Karpas-422 (cell line): Measurements from ENCODE around the gene SESN3. TPM values are rescaled to one million over a fixed set of nuclear protein-coding genes. Genes with fewer than 3 reads are reported as not detected.
"Not testable (repeated sequence)": the region's sequence is repeated elsewhere in the genome, so short reads cannot be mapped to it uniquely, and the experiment has no call there.

ENCODE experiments used
- DNase-seq: peaks from one replicate; pipeline ENCODE4 v3.0.0-alpha.2; 2015
- H2AFZ ChIP-seq: fragments of 200-600 bp; sonication (generic); 2 replicates; pipeline ENCODE4 v1.6.1; 2014; ENCODE audit warnings: antibody characterized with exemption, low read length, mixed read lengths
- H3K27ac ChIP-seq: fragments of 200-600 bp; sonication (generic); 2 replicates; pipeline ENCODE4 v1.5.1; 2014; ENCODE audit warnings: mild to moderate bottlenecking, low read length, moderate library complexity
- H3K27me3 ChIP-seq: fragments of 200-600 bp; sonication (generic); 2 replicates; pipeline ENCODE4 v1.6.1; 2014; ENCODE audit warnings: low read length, mixed read lengths
- H3K36me3 ChIP-seq: fragments of 200-600 bp; sonication (generic); 2 replicates; pipeline ENCODE4 v1.6.1; 2014; ENCODE audit warnings: low read length, mixed read lengths; ENCODE audit not compliant: insufficient read depth
- H3K4me1 ChIP-seq: fragments of 200-600 bp; sonication (generic); 2 replicates; pipeline ENCODE4 v1.6.1; 2014; ENCODE audit warnings: mild to moderate bottlenecking, low read length, mixed read lengths
- H3K4me2 ChIP-seq: fragments of 200-600 bp; sonication (generic); 2 replicates; pipeline ENCODE4 v1.6.1; 2014; ENCODE audit warnings: low read length, low read depth, mild to moderate bottlenecking; ENCODE audit not compliant: poor library complexity, severe bottlenecking
- H3K4me3 ChIP-seq: fragments of 200-600 bp; sonication (generic); 2 replicates; pipeline ENCODE4 v1.5.1; 2014; ENCODE audit warnings: mild to moderate bottlenecking, antibody characterized with exemption, low read length, mixed read lengths
- H3K79me2 ChIP-seq: fragments of 200-600 bp; sonication (generic); 2 replicates; pipeline ENCODE4 v1.6.1; 2014; ENCODE audit warnings: mild to moderate bottlenecking, low read length, mixed read lengths
- H3K9ac ChIP-seq: fragments of 200-600 bp; sonication (generic); 2 replicates; pipeline ENCODE4 v1.6.0; 2014; ENCODE audit warnings: low read length
- H3K9me2 ChIP-seq: fragments of 200-600 bp; sonication (generic), shearing (Covaris generic); replicated peaks from 2 replicates; pipeline ENCODE4 v1.6.0; 2014; ENCODE audit warnings: mild to moderate bottlenecking, low read length, moderate library complexity; ENCODE audit not compliant: insufficient read depth
- H3K9me3 ChIP-seq: fragments of 300-700, 200-600 bp; sonication (generic); 2 replicates; pipeline ENCODE4 v1.6.1; 2014; ENCODE audit warnings: low read length, mixed read lengths
- H4K20me1 ChIP-seq: fragments of 200-600 bp; sonication (generic); 2 replicates; pipeline ENCODE4 v1.6.1; 2014; ENCODE audit warnings: mild to moderate bottlenecking, antibody characterized with exemption, low read length, low read depth; ENCODE audit not compliant: insufficient read depth
- total RNA-seq: library from RNA; depleted of rRNA; stranded (reverse); fragments of >200 nt; shearing (Covaris generic); gene quantifications from 2 replicates; pipeline ENCODE4 v1.2.3, GENCODE V29; 2014; ENCODE audit warnings: low replicate concordance

SESN3 gene
- total RNA-seq, 1 experiment from 2014 or later = 58.9 TPM

DNA sequence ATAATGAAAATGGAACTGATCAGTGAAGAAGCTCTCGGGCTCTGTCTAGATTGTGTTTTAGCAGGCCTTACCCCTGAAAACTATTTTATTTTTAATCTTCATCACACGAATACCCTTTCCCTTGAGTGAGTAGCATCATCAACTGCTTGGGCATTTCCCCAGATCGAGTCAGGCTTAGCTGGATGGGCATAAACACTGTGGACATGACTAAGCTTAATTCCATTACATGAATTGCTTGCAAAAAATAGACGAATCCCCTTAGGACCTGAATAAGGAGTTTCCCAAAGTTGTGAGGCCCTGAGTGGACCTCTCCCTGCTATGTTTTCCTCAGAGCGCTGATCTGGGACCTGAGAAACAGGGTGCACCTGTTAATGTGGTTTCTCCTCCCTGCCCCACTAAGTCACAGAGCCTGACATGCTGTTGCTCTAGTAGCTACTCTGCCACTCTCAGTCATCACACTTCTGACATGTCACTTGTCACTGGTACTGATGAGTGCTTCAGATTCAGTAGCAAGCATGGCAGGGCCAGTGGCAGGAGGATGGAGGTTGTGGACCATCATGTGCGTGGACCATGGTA is 87.8 kb downstream of the SESN3 start:
- Histone ChIP-seq H3K27ac (no peak overlapping the region), H3K9me3 (no peaks in the 10 kb centered on the region), H3K27me3 (no peaks in the 10 kb centered on the region), H3K36me3 (no peaks in the 10 kb centered on the region), H3K79me2 (no peaks in the 10 kb centered on the region), H4K20me1 (no peaks in the 10 kb centered on the region), H3K4me3 (no peak overlapping the region), H2AFZ (no peak overlapping the region), H3K9me2 (no peaks in the 10 kb centered on the region), H3K4me1 (peaks cover 11% of the 10 kb centered on the region), H3K4me2 (no peak overlapping the region), H3K9ac (no peak overlapping the region)
- no peak for DNase-seq

DNA sequence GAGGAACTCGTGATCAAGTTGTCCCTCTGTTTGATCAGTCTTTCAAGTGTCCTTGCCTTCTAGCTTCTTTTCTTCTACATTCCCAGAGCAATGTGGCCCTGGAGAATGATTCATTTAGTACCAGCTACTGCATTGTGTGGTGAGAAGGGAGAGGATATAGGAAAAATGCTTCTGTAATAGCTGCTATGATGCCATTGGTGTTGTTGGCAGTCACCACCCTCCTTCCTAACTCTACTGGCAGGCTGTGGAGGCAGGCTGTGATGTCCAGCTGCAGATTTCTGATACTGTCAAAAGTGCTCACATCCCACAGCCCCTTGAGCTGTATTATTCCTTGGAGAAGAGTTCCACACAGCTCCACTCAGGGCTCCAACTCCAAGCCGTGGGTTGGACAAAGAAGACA is 88.6 kb downstream of the SESN3 start:
- Histone ChIP-seq H3K9me2 (no peaks in the 10 kb centered on the region), H4K20me1 (no peaks in the 10 kb centered on the region), H3K4me3 (no peak overlapping the region), H3K4me1 (peaks cover 12% of the 10 kb centered on the region), H3K4me2 (no peak overlapping the region), H3K79me2 (no peaks in the 10 kb centered on the region), H3K27me3 (no peaks in the 10 kb centered on the region), H2AFZ (no peak overlapping the region), H3K36me3 (no peaks in the 10 kb centered on the region), H3K9me3 (no peaks in the 10 kb centered on the region), H3K9ac (no peak overlapping the region), H3K27ac (no peak overlapping the region)
- DNase-seq = no peak

DNA sequence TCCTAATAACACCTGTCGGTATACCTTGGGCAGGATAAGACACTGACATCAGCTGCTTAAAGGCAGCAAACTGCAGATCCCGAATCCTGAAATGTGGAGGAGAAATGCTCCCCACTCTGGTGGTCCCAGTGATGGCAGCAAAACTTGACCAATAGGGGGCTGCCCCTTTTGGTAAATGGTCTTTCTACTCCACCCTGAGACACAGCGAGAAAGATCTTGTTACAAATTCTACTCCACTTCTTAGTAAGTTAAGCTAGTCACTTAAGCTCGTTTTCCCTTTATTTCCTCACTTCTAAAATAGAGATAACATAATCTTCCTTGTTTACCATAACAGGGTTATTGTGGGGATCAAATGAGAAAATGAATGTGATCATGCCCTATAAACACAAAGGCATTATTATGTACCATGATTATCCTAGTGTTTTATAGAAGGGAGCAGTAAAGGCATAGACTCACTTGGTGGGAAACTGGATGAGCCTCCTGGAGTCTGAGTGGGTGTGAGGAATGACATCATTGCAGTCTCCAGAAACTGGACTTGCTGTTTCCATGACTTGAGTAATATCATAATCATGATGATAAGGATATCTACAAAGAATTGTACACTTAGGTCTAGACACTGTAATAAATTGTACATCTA is 90.5 kb downstream of the SESN3 start:
- Histone ChIP-seq H3K27me3 (no peaks in the 10 kb centered on the region), H3K4me2 (no peak overlapping the region), H3K27ac (no peak overlapping the region), H2AFZ (no peak overlapping the region), H3K9me2 (no peaks in the 10 kb centered on the region), H3K9me3 (no peaks in the 10 kb centered on the region), H3K36me3 (no peaks in the 10 kb centered on the region), H3K4me1 (peaks cover 12% of the 10 kb centered on the region), H3K9ac (no peak overlapping the region), H3K79me2 (no peaks in the 10 kb centered on the region), H4K20me1 (no peaks in the 10 kb centered on the region), H3K4me3 (no peak overlapping the region)
- DNase-seq = no peak

DNA sequence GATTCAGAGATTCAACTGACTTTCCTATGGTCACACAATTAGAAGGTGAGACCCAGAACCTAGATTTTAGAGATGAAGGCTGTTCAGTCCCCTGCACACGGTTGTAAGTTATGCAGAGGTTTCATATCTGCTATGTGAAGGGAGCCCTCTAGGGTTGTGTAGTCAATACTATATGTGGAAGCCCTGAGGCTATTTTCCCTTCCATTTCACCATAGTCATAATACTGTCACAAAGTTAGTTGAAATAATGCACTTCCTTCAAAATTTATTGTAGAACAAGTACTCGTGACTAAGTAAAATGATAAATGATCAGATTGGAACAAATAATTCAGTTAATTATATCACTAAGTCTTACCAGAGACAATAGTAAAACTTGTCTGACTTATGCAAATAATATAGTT is 92.6 kb downstream of the SESN3 start:
- H3K4me3 ChIP-seq = no peak overlapping the region
- DNase-seq = peak; percentile 85
- peak overlapping the region; percentile 21 for H3K4me2 ChIP-seq
- H3K27me3 ChIP-seq = no peaks in the 10 kb centered on the region
- H4K20me1 ChIP-seq = no peaks in the 10 kb centered on the region
- no peaks in the 10 kb centered on the region for H3K9me2 ChIP-seq
- no peak overlapping the region for H3K27ac ChIP-seq
- no peaks in the 10 kb centered on the region for H3K36me3 ChIP-seq
- no peaks in the 10 kb centered on the region for H3K79me2 ChIP-seq
- no peak overlapping the region for H2AFZ ChIP-seq
- H3K9ac ChIP-seq = no peak overlapping the region
- peaks cover 12% of the 10 kb centered on the region for H3K4me1 ChIP-seq
- H3K9me3 ChIP-seq = no peaks in the 10 kb centered on the region

DNA sequence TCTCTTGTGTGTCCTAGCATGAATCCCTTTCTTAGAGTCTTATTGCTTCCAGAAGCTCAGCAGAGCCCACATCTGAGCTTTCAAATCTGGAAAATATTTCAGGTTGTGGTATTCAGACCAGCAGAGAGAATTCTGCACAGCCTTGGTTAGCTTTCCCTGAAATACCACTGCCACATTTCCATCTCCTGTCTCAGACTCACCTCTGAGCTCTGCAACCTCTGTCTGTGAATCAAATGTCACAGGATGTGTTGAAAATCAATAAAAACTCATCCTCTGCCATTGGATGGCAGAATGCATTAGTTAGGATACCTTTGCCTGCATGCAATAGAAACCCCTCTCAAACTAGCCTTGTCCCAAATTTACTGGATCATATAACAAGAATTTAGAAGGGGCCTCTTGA is 93.7 kb downstream of the SESN3 start:
- H3K79me2 ChIP-seq = no peaks in the 10 kb centered on the region

DNA sequence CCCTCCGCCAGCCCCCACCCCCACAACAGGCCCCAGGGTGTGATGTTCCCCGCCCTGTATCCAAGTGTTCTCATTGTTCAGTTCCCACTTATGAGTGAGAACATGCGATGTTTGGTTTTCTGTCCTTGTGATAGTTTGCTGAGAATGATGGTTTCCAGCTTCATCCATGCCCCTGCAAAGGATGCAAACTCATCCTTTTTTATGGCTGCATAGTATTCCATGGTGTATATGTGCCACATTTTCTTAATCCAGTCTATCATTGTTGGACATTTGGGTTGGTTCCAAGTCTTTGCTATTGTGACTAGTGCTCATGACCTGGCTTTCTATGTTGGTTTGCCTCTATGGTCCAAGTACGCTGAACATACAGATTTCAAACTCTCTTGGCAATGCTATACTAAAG is 94.3 kb downstream of the SESN3 start:
- H3K9me3 ChIP-seq, H3K27ac ChIP-seq, H3K9me2 ChIP-seq, H3K79me2 ChIP-seq, H2AFZ ChIP-seq, H4K20me1 ChIP-seq, H3K9ac ChIP-seq, H3K4me3 ChIP-seq, H3K4me2 ChIP-seq, H3K36me3 ChIP-seq, H3K27me3 ChIP-seq, DNase-seq: not testable (repeated sequence)
- peaks cover 12% of the 10 kb centered on the region for H3K4me1 ChIP-seq

More for the DNA sequence above, 93.7 kb downstream of the SESN3 start:
- Histone ChIP-seq H3K9ac (no peak overlapping the region), H3K4me1 (peaks cover 12% of the 10 kb centered on the region), H3K9me3 (no peaks in the 10 kb centered on the region), H3K4me3 (no peak overlapping the region), H4K20me1 (no peaks in the 10 kb centered on the region), H3K36me3 (no peaks in the 10 kb centered on the region), H3K4me2 (no peak overlapping the region), H2AFZ (no peak overlapping the region), H3K27me3 (no peaks in the 10 kb centered on the region), H3K27ac (no peak overlapping the region), H3K9me2 (no peaks in the 10 kb centered on the region)
- no peak for DNase-seq

DNA sequence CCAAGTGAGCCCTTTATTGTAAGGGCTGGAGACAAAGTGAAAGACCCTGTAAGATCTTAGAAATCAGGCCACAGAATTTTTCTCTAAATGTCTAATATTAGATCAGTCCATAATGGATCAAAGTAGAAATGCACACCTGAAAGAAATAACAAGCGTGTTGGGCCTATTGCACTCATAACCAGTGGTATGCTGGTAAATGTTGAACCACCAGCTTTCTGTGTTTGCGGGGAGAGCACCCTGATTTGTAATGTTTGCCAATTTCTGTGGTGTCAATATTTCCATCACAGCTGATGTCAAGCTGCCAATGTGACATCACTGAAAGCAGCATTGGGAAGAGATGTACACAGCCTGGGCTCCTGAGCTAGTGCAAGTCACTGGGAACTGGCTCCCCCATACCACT is 95.1 kb downstream of the SESN3 start:
- no peaks in the 10 kb centered on the region for H3K79me2 ChIP-seq
- no peak overlapping the region for H3K4me3 ChIP-seq
- H2AFZ ChIP-seq = no peak overlapping the region
- no peaks in the 10 kb centered on the region for H3K27me3 ChIP-seq
- no peaks in the 10 kb centered on the region for H3K9me2 ChIP-seq
- no peak overlapping the region for H3K9ac ChIP-seq
- H4K20me1 ChIP-seq = peaks cover 6% of the 10 kb centered on the region; the same call in 1 of the 2 replicates
- no peak overlapping the region for H3K27ac ChIP-seq
- no peaks in the 10 kb centered on the region for H3K36me3 ChIP-seq
- no peak overlapping the region for H3K4me2 ChIP-seq
- no peak for DNase-seq
- H3K9me3 ChIP-seq = no peaks in the 10 kb centered on the region
- H3K4me1 ChIP-seq = peaks cover 12% of the 10 kb centered on the region

DNA sequence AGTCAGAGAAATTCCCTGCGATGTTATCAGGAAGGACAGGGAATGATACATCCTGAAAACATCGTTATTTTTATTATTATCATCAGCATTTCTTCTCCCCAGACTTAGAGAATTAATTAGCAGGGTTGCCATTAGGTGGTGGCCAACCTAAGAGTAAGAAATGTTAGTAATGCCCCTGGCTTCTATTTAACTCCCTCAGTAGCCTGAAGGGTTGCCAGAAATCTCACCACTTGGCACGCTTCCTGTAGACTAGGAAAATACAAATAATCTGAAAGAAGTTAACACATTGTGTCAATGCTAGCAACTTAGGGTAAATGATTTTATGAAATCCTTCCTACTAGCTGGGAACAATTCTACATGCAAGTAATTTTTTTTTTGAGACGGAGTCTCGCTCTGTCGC is 95.8 kb downstream of the SESN3 start:
- H3K9me2 ChIP-seq = no peaks in the 10 kb centered on the region
- peaks cover 12% of the 10 kb centered on the region for H3K4me1 ChIP-seq
- no peak overlapping the region for H3K9ac ChIP-seq
- H4K20me1 ChIP-seq = peaks cover 7% of the 10 kb centered on the region; the same call in 1 of the 2 replicates
- H3K9me3 ChIP-seq = no peaks in the 10 kb centered on the region
- H3K27ac ChIP-seq = no peak overlapping the region
- H3K27me3 ChIP-seq = no peaks in the 10 kb centered on the region
- H2AFZ ChIP-seq = no peak overlapping the region
- no peak overlapping the region for H3K4me2 ChIP-seq
- no peaks in the 10 kb centered on the region for H3K36me3 ChIP-seq
- no peak for DNase-seq
- H3K4me3 ChIP-seq = no peak overlapping the region
- H3K79me2 ChIP-seq = no peaks in the 10 kb centered on the region
